CD14-positive monocyte (primary cell): ENCODE measurements around the gene AHCYL1. TPM values are rescaled to one million over a fixed set of nuclear protein-coding genes. Genes with fewer than 3 reads are reported as not detected.

Experiments used
- DNase-seq, 3 donors: peaks; one replicate each; pipeline ENCODE4 v3.0.0-alpha.2; 2011 to 2022
- H2AFZ ChIP-seq: 2 replicates; pipeline ENCODE4 v1.6.0; 2012; ENCODE audit warnings: mild to moderate bottlenecking, low read depth, low read length, inconsistent platforms; ENCODE audit not compliant: insufficient read depth, poor library complexity, severe bottlenecking
- H3K27ac ChIP-seq, 2 donors: 1 replicate in 1 of 2; 2 replicates in 1 of 2; pipeline ENCODE4 v1.5.1; 2012 to 2013; ENCODE audit warnings: low read length in 2 of 2, control low read depth in 1 of 2, inconsistent platforms in 1 of 2, low read depth in 1 of 2, mild to moderate bottlenecking in 1 of 2
- H3K27me3 ChIP-seq, 2 donors: one replicate each; pipeline versions ENCODE4 v1.6.0 to v1.6.1; 2011 to 2013; ENCODE audit warnings: low read length in 2 of 2; ENCODE audit not compliant: control insufficient read depth in 2 of 2, insufficient read depth in 2 of 2
- H3K36me3 ChIP-seq, 2 donors: replicated peaks in 1 of 2; 1 replicate in 1 of 2; 2 replicates in 1 of 2; pipeline versions ENCODE4 v1.5.1 to v1.6.1; 2012 to 2013; ENCODE audit warnings: low read length in 2 of 2, control low read depth in 1 of 2, inconsistent platforms in 1 of 2, mild to moderate bottlenecking in 1 of 2; ENCODE audit not compliant: insufficient read depth in 2 of 2, control insufficient read depth in 1 of 2
- H3K4me1 ChIP-seq, 2 donors: 1 replicate in 1 of 2; 2 replicates in 1 of 2; pipeline versions ENCODE4 v1.5.1 to v1.6.1; 2012 to 2013; ENCODE audit warnings: low read length in 2 of 2, control low read depth in 1 of 2, inconsistent platforms in 1 of 2, mild to moderate bottlenecking in 1 of 2, moderate library complexity in 1 of 2; ENCODE audit not compliant: insufficient read depth in 2 of 2, control insufficient read depth in 1 of 2
- H3K4me2 ChIP-seq: replicated peaks from 2 replicates; pipeline ENCODE3; 2012; ENCODE audit warnings: low read length, moderate library complexity, mild to moderate bottlenecking; ENCODE audit not compliant: poor library complexity, severe bottlenecking; ENCODE audit errors: extremely low read depth
- H3K4me3 ChIP-seq, 3 experiments: fragments of 200-600 bp in 1 of 3; sonication (generic) in 1 of 3; replicated peaks in 1 of 3; 1 replicate in 2 of 3; 2 replicates in 1 of 3; pipeline ENCODE4 v1.5.1; 2011 to 2013; ENCODE audit warnings: low read length in 3 of 3, mild to moderate bottlenecking in 3 of 3, control low read depth in 2 of 3, low read depth in 2 of 3, inconsistent platforms in 1 of 3, moderate library complexity in 1 of 3
- H3K79me2 ChIP-seq: 2 replicates; pipeline ENCODE4 v1.6.0; 2012; ENCODE audit warnings: mild to moderate bottlenecking, control low read depth, inconsistent platforms, low read length, moderate library complexity; ENCODE audit not compliant: insufficient read depth
- H3K9ac ChIP-seq: 2 replicates; pipeline ENCODE4 v1.6.0; 2017; ENCODE audit warnings: low read length, mild to moderate bottlenecking; ENCODE audit not compliant: insufficient read depth, poor library complexity, severe bottlenecking
- H3K9me3 ChIP-seq, 2 donors: replicated peaks in 1 of 2; 1 replicate in 1 of 2; 2 replicates in 1 of 2; pipeline versions ENCODE4 v1.5.1 to v1.6.1; 2012 to 2013; ENCODE audit warnings: low read length in 2 of 2, control low read depth in 1 of 2; ENCODE audit not compliant: control insufficient read depth in 1 of 2, insufficient read depth in 1 of 2
- H4K20me1 ChIP-seq: 2 replicates; pipeline ENCODE4 v1.6.0; 2012; ENCODE audit warnings: mild to moderate bottlenecking, low read length, control low read depth, moderate library complexity; ENCODE audit not compliant: insufficient read depth
- H3K27ac Mint-ChIP-seq, 7 donors: one replicate each; pipeline ENCODE4 v1.8.0; 2020; ENCODE audit warnings: mild to moderate bottlenecking in 7 of 7, mixed read lengths in 7 of 7, moderate library complexity in 6 of 7, inconsistent platforms in 2 of 7
- H3K27me3 Mint-ChIP-seq, 3 donors: one replicate each; pipeline ENCODE4 v1.8.0; 2021 to 2022; ENCODE audit warnings: low read depth in 3 of 3, mild to moderate bottlenecking in 3 of 3, mixed read lengths in 3 of 3, moderate library complexity in 3 of 3, inconsistent platforms in 1 of 3
- H3K36me3 Mint-ChIP-seq, 2 donors: one replicate each; pipeline ENCODE4 v1.8.0; 2020; ENCODE audit warnings: mixed read lengths in 2 of 2, inconsistent platforms in 1 of 2, mild to moderate bottlenecking in 1 of 2
- H3K4me1 Mint-ChIP-seq: one replicate; pipeline ENCODE4 v1.8.0; 2020; ENCODE audit warnings: mild to moderate bottlenecking, mixed read lengths
- H3K4me3 Mint-ChIP-seq, 2 donors: one replicate each; pipeline ENCODE4 v1.8.0; 2020; ENCODE audit warnings: mild to moderate bottlenecking in 2 of 2, mixed read lengths in 2 of 2, moderate library complexity in 1 of 2
- H3K9me3 Mint-ChIP-seq, 7 donors: one replicate each; pipeline ENCODE4 v1.8.0; 2020 to 2022; ENCODE audit warnings: mixed read lengths in 7 of 7, mild to moderate bottlenecking in 6 of 7, moderate library complexity in 6 of 7, inconsistent platforms in 2 of 7
- CTCF ChIP-seq: fragments of 200-600 bp; IDR thresholded peaks from one replicate; pipeline ENCODE4 v1.8.0; 2022; ENCODE audit warnings: antibody characterized with exemption, mild to moderate bottlenecking
- WGBS: methylation state at CpG from one replicate; pipeline ENCODE4 v1.1.5; 2013; ENCODE audit warnings: missing lambda C conversion rate; ENCODE audit not compliant: insufficient coverage; 5-methylcytosine and 5-hydroxymethylcytosine counted together
- intact Hi-C, 2 donors: fragments of 100-400 bp; cut with micrococcal nuclease; formaldehyde crosslinking; loops; one replicate each; pipeline versions ENCODE4 v1.15.0 to v1.15.1; 2023
- polyA plus RNA-seq, 3 donors: library from polyadenylated mRNA; depleted of rRNA in 1 of 3; unstranded in 2 of 3; stranded (reverse) in 1 of 3; fragments of 300-500 nt in 2 of 3; fragments of >200 nt in 1 of 3; fragmentation: Illumina TruSeq in 2 of 3; gene quantifications; 1 replicate in 2 of 3; 2 replicates in 1 of 3; pipeline ENCODE4 v1.2.3, GENCODE V29; 2012 to 2021

AHCYL1 gene
- polyA plus RNA-seq, 3 donors = 39.1 to 63.9 (median 48.8) TPM

- Histone ChIP-seq H3K4me3 (no peak overlapping the region), H2AFZ (no peak overlapping the region), H4K20me1 (peaks cover 60% of the 10 kb centered on the region), H3K27me3 (no peaks in the 10 kb centered on the region), H3K4me1 (peaks cover 8 to 15% of the 10 kb centered on the region in 2 donors), H3K9me3 (no peaks in the 10 kb centered on the region), H3K9ac (no peak overlapping the region), H3K27ac (no peak overlapping the region), H3K36me3 (peaks cover 22 to 43% of the 10 kb centered on the region in 2 donors), H3K4me2 (no peak overlapping the region), H3K79me2 (peaks cover 36% of the 10 kb centered on the region)
- H3K4me1 Mint-ChIP-seq = peaks cover 21% of the 10 kb centered on the region
- no peak for TF ChIP-seq CTCF
- no peak for DNase-seq
- H3K27me3 Mint-ChIP-seq = peaks cover 0 to 2% (median 0%) of the 10 kb centered on the region in 3 donors
- H3K27ac Mint-ChIP-seq = no peak overlapping the region
- H3K4me3 Mint-ChIP-seq = no peak overlapping the region
- H3K36me3 Mint-ChIP-seq = peaks cover 34% of the 10 kb centered on the region in 2 donors
- no peaks in the 10 kb centered on the region for H3K9me3 Mint-ChIP-seq
- intact Hi-C loops = no loop called here
Measured at GRCh38 chr1:110005971-110006370, 21.4 kb downstream of the AHCYL1 start.

GRCh38 chr1:110006516-110006915 is 22.0 kb downstream of the AHCYL1 start:
- no peak for DNase-seq
- peaks cover 0 to 2% (median 0%) of the 10 kb centered on the region in 3 donors for H3K27me3 Mint-ChIP-seq
- intact Hi-C loops = no loop called here
- no peak overlapping the region for H3K4me3 Mint-ChIP-seq
- peaks cover 25 to 49% of the 10 kb centered on the region in 2 donors for H3K36me3 ChIP-seq
- H3K36me3 Mint-ChIP-seq = peaks cover 39 to 40% of the 10 kb centered on the region in 2 donors
- H3K9me3 ChIP-seq = no peaks in the 10 kb centered on the region
- H3K4me1 Mint-ChIP-seq = peaks cover 26% of the 10 kb centered on the region
- H3K9ac ChIP-seq = no peak overlapping the region
- no peak overlapping the region for H2AFZ ChIP-seq
- H3K27me3 ChIP-seq = no peaks in the 10 kb centered on the region
- H3K4me1 ChIP-seq = peaks cover 13 to 20% of the 10 kb centered on the region in 2 donors
- H3K79me2 ChIP-seq = peaks cover 32% of the 10 kb centered on the region
- H4K20me1 ChIP-seq = peaks cover 60% of the 10 kb centered on the region
- H3K27ac ChIP-seq = no peak overlapping the region
- WGBS = no CpG with 5 or more reads among the region's 1 CpG
- H3K4me3 ChIP-seq = no peak overlapping the region
- no peak overlapping the region for H3K4me2 ChIP-seq
- no peak overlapping the region for H3K27ac Mint-ChIP-seq
- TF ChIP-seq CTCF = no peak
- H3K9me3 Mint-ChIP-seq = no peaks in the 10 kb centered on the region
